Esophagus muscularis mucosa (tissue), 2 donors: ENCODE measurements around the gene GALNT18.

ENCODE experiments used
- POLR2A ChIP-seq: fragments of 450-650 bp; IDR thresholded peaks from one replicate; pipeline ENCODE4 v1.6.1; 2017; ENCODE audit warnings: antibody characterized with exemption, moderate library complexity, mild to moderate bottlenecking, low read depth
- POLR2AphosphoS5 ChIP-seq, 2 donors: sonication (generic); formaldehyde crosslinking; IDR thresholded peaks; one replicate each; pipeline ENCODE4 v1.6.1; 2017; ENCODE audit warnings: antibody characterized with exemption in 2 of 2

- TF ChIP-seq POLR2A (no peak), POLR2AphosphoS5 (IDR thresholded peaks at IDR 0.05) (no peak)
These were observed 92.8 kb downstream of the GALNT18 start for GRCh38 chr11:11528986-11529385.
